B cell (primary cell): ENCODE results near the gene MEN1. TPM values are rescaled to one million over a fixed set of nuclear protein-coding genes. Genes with fewer than 3 reads are reported as not detected.

ENCODE experiments used
- ATAC-seq: fragments of 200-7000 bp; cut with Tn5 transposase; one replicate; pipeline ENCODE4 v1.10.0; 2021; ENCODE audit warnings: low read depth, mild to moderate bottlenecking, moderate number of reproducible peaks, moderate library complexity
- CTCF ChIA-PET: fragments of 350-600 bp; sonication (Branson Sonifier 250); formaldehyde crosslinking; loops from one replicate; lab custom pipeline; 2021; ENCODE audit warnings: antibody characterized with exemption, inconsistent platforms; lab: Charles Lee
- POLR2A ChIA-PET: fragments of 350-600 bp; sonication (Branson Sonifier 250); formaldehyde crosslinking; loops from one replicate; lab custom pipeline; 2021; ENCODE audit warnings: antibody characterized with exemption; lab: Charles Lee
- DNase-seq: peaks from one replicate; pipeline ENCODE4 v3.0.0; 2013
- H2AFZ ChIP-seq: 2 replicates; pipeline ENCODE4 v1.6.1; 2012; ENCODE audit warnings: mild to moderate bottlenecking, low read depth, low read length; ENCODE audit not compliant: insufficient read depth, poor library complexity, severe bottlenecking
- H3K27ac ChIP-seq, 2 donors: 1 replicate in 1 of 2; 2 replicates in 1 of 2; pipeline ENCODE4 v1.5.1; 2012 to 2013; ENCODE audit warnings: low read length in 2 of 2, mild to moderate bottlenecking in 2 of 2, moderate library complexity in 1 of 2
- H3K27me3 ChIP-seq, 4 experiments: fragments of 200-600 bp in 1 of 4; sonication (generic) in 1 of 4; replicated peaks in 1 of 4; 1 replicate in 2 of 4; 2 replicates in 2 of 4; pipeline versions ENCODE4 v1.6.1 to v1.7.0; 2013 to 2016; ENCODE audit warnings: low read length in 3 of 4, mild to moderate bottlenecking in 2 of 4, mixed read lengths in 1 of 4, moderate library complexity in 1 of 4; ENCODE audit not compliant: insufficient read depth in 4 of 4, control insufficient read depth in 3 of 4; ENCODE audit errors: control extremely low read depth in 1 of 4
- H3K36me3 ChIP-seq, 2 experiments: replicated peaks in 1 of 2; 1 replicate in 1 of 2; 2 replicates in 1 of 2; pipeline versions ENCODE4 v1.6.1 to v1.7.1; 2013; ENCODE audit warnings: low read length in 1 of 2; ENCODE audit not compliant: insufficient read depth in 2 of 2, control insufficient read depth in 1 of 2; ENCODE audit errors: control extremely low read depth in 1 of 2, extremely low read depth in 1 of 2
- H3K4me1 ChIP-seq, 2 donors: fragments of 200-600 bp in 1 of 2; sonication (generic) in 1 of 2; 1 replicate in 1 of 2; 2 replicates in 1 of 2; pipeline versions ENCODE4 v1.5.1 to v1.6.1; 2013 to 2017; ENCODE audit warnings: low read length in 2 of 2; ENCODE audit not compliant: control insufficient read depth in 2 of 2, insufficient read depth in 2 of 2
- H3K4me2 ChIP-seq: replicated peaks from 2 replicates; pipeline ENCODE3; 2012; ENCODE audit warnings: mild to moderate bottlenecking, low read depth, low read length; ENCODE audit not compliant: poor library complexity, severe bottlenecking
- H3K4me3 ChIP-seq, 5 experiments: fragments of 200-600 bp in 1 of 5; sonication (generic) in 1 of 5; 1 replicate in 3 of 5; 2 replicates in 2 of 5; pipeline versions ENCODE4 v1.5.1 to v1.7.0; 2011 to 2016; ENCODE audit warnings: low read length in 4 of 5, mild to moderate bottlenecking in 4 of 5, low read depth in 2 of 5, control low read depth in 1 of 5, moderate library complexity in 1 of 5; ENCODE audit not compliant: insufficient read depth in 1 of 5; ENCODE audit errors: control extremely low read depth in 1 of 5, extremely low read depth in 1 of 5
- H3K79me2 ChIP-seq: fragments of 200-600 bp; sonication (generic); one replicate; pipeline ENCODE4 v1.6.0; 2016; ENCODE audit warnings: low read length; ENCODE audit not compliant: control insufficient read depth, insufficient read depth
- H3K9ac ChIP-seq: fragments of 200-600 bp; sonication (generic); 2 replicates; pipeline ENCODE4 v1.6.1; 2017; ENCODE audit warnings: mild to moderate bottlenecking, low read length, moderate library complexity
- H3K9me3 ChIP-seq, 3 donors: one replicate each; pipeline versions ENCODE4 v1.6.1 to v1.7.1; 2013; ENCODE audit warnings: low read length in 2 of 3; ENCODE audit not compliant: control insufficient read depth in 2 of 3, insufficient read depth in 1 of 3; ENCODE audit errors: control extremely low read depth in 1 of 3
- H4K20me1 ChIP-seq: 2 replicates; pipeline ENCODE4 v1.6.0; 2012; ENCODE audit warnings: mild to moderate bottlenecking, low read length; ENCODE audit not compliant: insufficient read depth, control insufficient read depth, poor library complexity, severe bottlenecking
- H3K27ac Mint-ChIP-seq: one replicate; pipeline ENCODE4 v1.8.0; 2021; ENCODE audit warnings: mixed read lengths
- H3K27me3 Mint-ChIP-seq: one replicate; pipeline ENCODE4 v1.8.0; 2021; ENCODE audit warnings: mixed read lengths
- H3K4me1 Mint-ChIP-seq: one replicate; pipeline ENCODE4 v1.8.0; 2021; ENCODE audit warnings: mixed read lengths
- H3K4me3 Mint-ChIP-seq: one replicate; pipeline ENCODE4 v1.8.0; 2021; ENCODE audit warnings: mixed read lengths
- H3K9me3 Mint-ChIP-seq: one replicate; pipeline ENCODE4 v1.8.0; 2022; ENCODE audit warnings: mixed read lengths; ENCODE audit not compliant: insufficient read depth
- EZH2 ChIP-seq: IDR thresholded peaks from 2 replicates; pipeline ENCODE4 v1.6.1; 2012; ENCODE audit warnings: borderline replicate concordance, low read depth, mild to moderate bottlenecking, moderate library complexity, low read length; ENCODE audit not compliant: insufficient read depth, poor library complexity, severe bottlenecking
- WGBS: methylation state at CpG from one replicate; pipeline ENCODE4 v1.1.5; 2013; ENCODE audit warnings: missing lambda C conversion rate; ENCODE audit not compliant: insufficient coverage; 5-methylcytosine and 5-hydroxymethylcytosine counted together
- intact Hi-C: fragments of 100-400 bp; cut with micrococcal nuclease; formaldehyde crosslinking; loops from one replicate; pipeline ENCODE4 v1.10.0; 2022
- polyA plus RNA-seq: library from polyadenylated mRNA; depleted of rRNA; stranded (reverse); fragments of >200 nt; gene quantifications from 2 replicates; pipeline ENCODE4 v1.2.3, GENCODE V29; 2012
- total RNA-seq, 2 donors: library from RNA; stranded (reverse); fragments of 120-200 nt in 1 of 2; gene quantifications; 1 replicate in 1 of 2; 2 replicates in 1 of 2; pipeline versions ENCODE4 v1.2.3 to v1.2.4, GENCODE V29; 2013 to 2022
- TF ChIP-seq, protein P1 (sequence below): fragments of 200-600 bp; IDR thresholded peaks from one replicate; pipeline ENCODE4 v1.8.0; 2022; ENCODE audit warnings: antibody characterized with exemption, mild to moderate bottlenecking

MEN1 gene
- total and polyA plus RNA-seq, 2 donors (not counting 1 experiment from before 2014, with no cell fraction given) = 48.2 to 68.5 TPM

DNA sequence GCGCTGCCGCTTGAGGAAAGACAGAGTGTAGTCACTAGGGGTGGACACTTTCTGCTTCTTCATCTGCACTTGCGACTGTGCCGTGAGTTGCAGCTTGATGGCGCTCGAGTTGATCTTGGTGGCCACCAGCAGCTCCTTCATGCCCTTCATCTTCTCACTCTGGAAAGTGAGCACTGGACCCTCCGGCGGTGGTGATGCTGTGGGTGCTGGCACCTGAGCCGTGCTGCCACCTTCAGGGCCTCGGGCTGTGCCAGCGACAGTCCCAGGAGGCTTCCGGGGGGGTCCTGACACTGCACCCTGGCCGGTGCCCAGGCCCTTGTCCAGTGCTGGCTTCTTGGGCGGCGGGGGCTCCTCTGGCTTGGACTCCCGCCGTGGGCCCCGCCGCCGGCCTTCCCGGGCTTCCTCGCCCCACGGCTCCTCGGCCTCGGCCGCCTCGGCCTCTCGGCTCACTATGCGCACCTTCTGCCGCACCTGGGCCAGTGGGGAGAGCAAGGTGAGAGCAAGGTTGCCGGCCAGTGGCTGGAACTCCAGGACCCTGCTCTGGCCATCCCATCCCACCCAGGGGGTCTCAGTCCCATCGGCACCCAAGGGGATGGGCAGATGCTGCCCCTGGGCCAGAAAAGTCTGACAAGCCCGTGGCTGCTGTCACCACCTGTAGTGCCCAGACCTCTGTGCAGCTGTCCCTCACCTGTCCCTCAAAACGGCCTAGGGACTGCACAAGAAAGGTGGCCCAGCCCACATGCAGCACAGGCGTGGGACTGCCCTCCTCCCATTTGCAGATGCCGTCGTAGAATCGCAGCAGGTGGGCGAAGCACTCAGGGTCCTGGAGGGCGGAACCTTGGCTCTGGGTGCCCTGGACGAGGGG is 5.8 kb downstream of the MEN1 start:
- no peak overlapping the region for H3K27ac Mint-ChIP-seq
- ChIA-PET CTCF (interaction anchor here (0.7 to 7.3 kb wide), 6 partner anchors 8 to 61 kb away, joined by 3 to 73 read pairs (median 4); partner anchors contain the start of gene RASGRP2), POLR2A (interaction anchor here (0.5 to 1.3 kb wide), 2 partner anchors 11 to 21 kb away, joined by 3 to 5 read pairs; no protein-coding TSS in a partner anchor)
- Histone ChIP-seq H3K27me3 (no peaks in the 10 kb centered on the region), H3K4me1 (peaks cover 43 to 51% of the 10 kb centered on the region in 2 donors), H3K27ac (no peak overlapping the region), H3K4me2 (peak overlapping the region; percentile 94), H3K9ac (no peak overlapping the region), H4K20me1 (peaks cover 11% of the 10 kb centered on the region), H3K9me3 (no peaks in the 10 kb centered on the region), H3K36me3 (peaks cover 0 to 44% of the 10 kb centered on the region in 2 experiments), H3K4me3 (no peak overlapping the region), H2AFZ (no peak overlapping the region), H3K79me2 (peaks cover 78% of the 10 kb centered on the region)
- no peak for TF ChIP-seq EZH2
- TF ChIP-seq, protein P1, sequence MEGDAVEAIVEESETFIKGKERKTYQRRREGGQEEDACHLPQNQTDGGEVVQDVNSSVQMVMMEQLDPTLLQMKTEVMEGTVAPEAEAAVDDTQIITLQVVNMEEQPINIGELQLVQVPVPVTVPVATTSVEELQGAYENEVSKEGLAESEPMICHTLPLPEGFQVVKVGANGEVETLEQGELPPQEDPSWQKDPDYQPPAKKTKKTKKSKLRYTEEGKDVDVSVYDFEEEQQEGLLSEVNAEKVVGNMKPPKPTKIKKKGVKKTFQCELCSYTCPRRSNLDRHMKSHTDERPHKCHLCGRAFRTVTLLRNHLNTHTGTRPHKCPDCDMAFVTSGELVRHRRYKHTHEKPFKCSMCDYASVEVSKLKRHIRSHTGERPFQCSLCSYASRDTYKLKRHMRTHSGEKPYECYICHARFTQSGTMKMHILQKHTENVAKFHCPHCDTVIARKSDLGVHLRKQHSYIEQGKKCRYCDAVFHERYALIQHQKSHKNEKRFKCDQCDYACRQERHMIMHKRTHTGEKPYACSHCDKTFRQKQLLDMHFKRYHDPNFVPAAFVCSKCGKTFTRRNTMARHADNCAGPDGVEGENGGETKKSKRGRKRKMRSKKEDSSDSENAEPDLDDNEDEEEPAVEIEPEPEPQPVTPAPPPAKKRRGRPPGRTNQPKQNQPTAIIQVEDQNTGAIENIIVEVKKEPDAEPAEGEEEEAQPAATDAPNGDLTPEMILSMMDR = no peak
- intact Hi-C loops = loop anchor here (5.0 kb wide), 1 partner anchor 333 kb away; no protein-coding TSS in a partner anchor
- peak; percentile 23 for DNase-seq
- 94% methylated on average over 36 of the region's 41 CpGs for WGBS
- H3K4me3 Mint-ChIP-seq = peak overlapping the region; percentile 90
- no peaks in the 10 kb centered on the region for H3K9me3 Mint-ChIP-seq
- no peaks in the 10 kb centered on the region for H3K27me3 Mint-ChIP-seq
- peaks cover 41% of the 10 kb centered on the region for H3K4me1 Mint-ChIP-seq
- ATAC-seq = no peak
